ENCODE data around the gene CFHR4. TPM values are rescaled to one million over a fixed set of nuclear protein-coding genes. Genes with fewer than 3 reads are reported as not detected.

CFHR4 gene
- total and polyA plus RNA-seq, 4 donors = 0.10 to 0.33 (median 0.11) TPM; not detected in 1

Other genes starting within 250 kb of the CFHR4 start
- gene CFH, start 236.0 kb upstream of the CFHR4 start, total RNA-seq = 100 to 1,000 TPM; 183 to 982 TPM
- gene CFH, start 236.0 kb upstream of the CFHR4 start, polyA plus RNA-seq (ENCODE audit: insufficient read length in 2 of 2) = 10 to 100 TPM; 12.4 to 80.1 TPM
- gene CFHR3, start 113.2 kb upstream of the CFHR4 start, total RNA-seq = under 1 TPM; 0.30 to 0.72 TPM
- gene CFHR3, start 113.2 kb upstream of the CFHR4 start, polyA plus RNA-seq (ENCODE audit: insufficient read length in 2 of 2) = 1 to 10 TPM in 1 of 2 donors, not detected in 1; 1.8 TPM
- under 1 TPM; 0.83 to 0.89 TPM for gene CFHR1, start 68.3 kb upstream of the CFHR4 start, total RNA-seq
- 1 to 10 TPM; 2.1 to 6.1 TPM for gene CFHR1, start 68.3 kb upstream of the CFHR4 start, polyA plus RNA-seq (ENCODE audit: insufficient read length in 2 of 2)
- gene CFHR2, start 55.7 kb downstream of the CFHR4 start, total RNA-seq = not detected
- not detected for gene CFHR2, start 55.7 kb downstream of the CFHR4 start, polyA plus RNA-seq (ENCODE audit: insufficient read length in 2 of 2)
- under 1 TPM; 0.11 to 0.59 TPM for gene CFHR5, start 89.5 kb downstream of the CFHR4 start, total RNA-seq
- 1 to 10 TPM in 1 of 2 donors, under 1 TPM in 1; 0.87 to 1.1 TPM for gene CFHR5, start 89.5 kb downstream of the CFHR4 start, polyA plus RNA-seq (ENCODE audit: insufficient read length in 2 of 2)
- not detected for gene F13B, start 179.2 kb downstream of the CFHR4 start, total RNA-seq
- not detected for gene F13B, start 179.2 kb downstream of the CFHR4 start, polyA plus RNA-seq (ENCODE audit: insufficient read length in 2 of 2)

Measured in spinal cord (tissue), 4 donors.